Measurements from ENCODE around the gene TLR1.
A peak's percentile ranks its signal among the peaks of the same experiment; 100 is the strongest.
"Not testable (repeated sequence)": the region's sequence is repeated elsewhere in the genome, so short reads cannot be mapped to it uniquely, and the experiment has no call there.

Gene TLR1, protein sequence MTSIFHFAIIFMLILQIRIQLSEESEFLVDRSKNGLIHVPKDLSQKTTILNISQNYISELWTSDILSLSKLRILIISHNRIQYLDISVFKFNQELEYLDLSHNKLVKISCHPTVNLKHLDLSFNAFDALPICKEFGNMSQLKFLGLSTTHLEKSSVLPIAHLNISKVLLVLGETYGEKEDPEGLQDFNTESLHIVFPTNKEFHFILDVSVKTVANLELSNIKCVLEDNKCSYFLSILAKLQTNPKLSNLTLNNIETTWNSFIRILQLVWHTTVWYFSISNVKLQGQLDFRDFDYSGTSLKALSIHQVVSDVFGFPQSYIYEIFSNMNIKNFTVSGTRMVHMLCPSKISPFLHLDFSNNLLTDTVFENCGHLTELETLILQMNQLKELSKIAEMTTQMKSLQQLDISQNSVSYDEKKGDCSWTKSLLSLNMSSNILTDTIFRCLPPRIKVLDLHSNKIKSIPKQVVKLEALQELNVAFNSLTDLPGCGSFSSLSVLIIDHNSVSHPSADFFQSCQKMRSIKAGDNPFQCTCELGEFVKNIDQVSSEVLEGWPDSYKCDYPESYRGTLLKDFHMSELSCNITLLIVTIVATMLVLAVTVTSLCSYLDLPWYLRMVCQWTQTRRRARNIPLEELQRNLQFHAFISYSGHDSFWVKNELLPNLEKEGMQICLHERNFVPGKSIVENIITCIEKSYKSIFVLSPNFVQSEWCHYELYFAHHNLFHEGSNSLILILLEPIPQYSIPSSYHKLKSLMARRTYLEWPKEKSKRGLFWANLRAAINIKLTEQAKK

DNA sequence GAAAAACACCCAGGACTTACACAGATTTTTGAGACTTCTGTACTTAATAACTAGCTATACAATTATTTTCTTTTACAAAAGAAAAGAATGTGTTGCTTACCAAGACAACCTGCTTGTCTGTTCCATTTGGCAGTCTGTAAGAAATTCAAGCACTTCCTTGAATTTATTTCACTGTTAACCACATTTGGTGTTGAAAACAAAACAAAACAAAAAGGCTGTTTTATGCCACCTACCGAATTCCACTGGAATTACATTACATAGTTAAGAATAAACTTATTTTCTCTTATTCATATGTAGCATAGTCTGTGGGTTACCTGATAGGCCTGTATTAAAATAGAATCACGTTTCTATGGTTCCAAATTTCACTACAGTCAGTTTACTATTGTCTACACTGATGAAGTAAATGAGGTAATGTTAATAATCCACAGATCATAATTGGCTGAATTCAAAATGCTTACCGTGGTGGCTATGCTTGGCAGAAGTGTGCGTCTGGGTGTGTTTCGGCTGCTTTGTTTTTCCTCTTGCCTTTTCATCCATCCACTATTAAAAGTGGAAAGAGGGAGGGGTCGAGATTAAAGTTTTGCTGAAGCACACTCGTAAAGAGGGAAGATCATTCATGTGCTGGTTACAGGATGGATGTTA lies at the start of gene TLR1:
Gene TLR1 (minus strand): TSS at position 138 of the 642 bp plus-strand sequence. CDS start 5,960 bp downstream, outside the sequence.
- DNase-seq (ENCODE audit: low read depth): peak; percentile 69

DNA sequence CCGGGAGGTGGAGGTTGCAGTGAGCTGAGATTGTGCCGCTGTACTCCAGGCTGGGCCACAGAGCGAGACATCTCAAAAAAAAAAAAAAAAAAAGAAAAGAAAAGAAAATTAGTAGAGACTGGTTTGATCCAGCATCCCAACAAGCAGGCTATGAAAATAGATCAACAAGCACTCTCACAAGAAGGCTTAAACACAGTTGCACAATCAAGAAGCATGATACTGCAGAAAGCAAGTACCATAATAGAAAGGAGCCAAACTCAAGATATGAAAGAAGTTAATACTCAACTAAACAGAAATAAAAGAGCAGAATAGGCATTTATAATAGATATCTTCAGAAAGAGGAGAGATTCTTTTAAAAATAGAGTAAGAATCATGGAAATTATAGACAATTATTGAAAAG lies 41.4 kb upstream of the TLR1 start:
- peak; percentile 38 for DNase-seq (ENCODE audit: low read depth)

DNA sequence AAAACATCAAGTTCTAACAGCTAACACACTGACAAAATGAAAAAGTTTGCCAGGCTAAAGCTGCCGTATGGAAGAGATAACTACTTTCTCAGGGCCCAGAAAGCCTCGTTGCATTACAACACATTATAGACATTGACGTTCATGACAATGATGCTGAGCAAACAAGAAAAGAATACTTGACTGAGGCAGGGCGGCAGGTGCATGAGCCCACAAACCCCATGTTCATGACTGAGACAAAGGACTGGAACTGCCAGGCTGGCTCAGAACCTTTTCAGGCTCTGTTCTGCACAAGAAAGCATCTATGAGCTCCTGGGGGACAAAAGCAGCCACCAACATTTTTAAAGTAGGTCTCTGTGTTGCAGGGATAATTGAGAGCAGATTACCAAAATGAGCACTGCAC lies 38.4 kb upstream of the TLR1 start:
- DNase-seq (ENCODE audit: low read depth): no peak

DNA sequence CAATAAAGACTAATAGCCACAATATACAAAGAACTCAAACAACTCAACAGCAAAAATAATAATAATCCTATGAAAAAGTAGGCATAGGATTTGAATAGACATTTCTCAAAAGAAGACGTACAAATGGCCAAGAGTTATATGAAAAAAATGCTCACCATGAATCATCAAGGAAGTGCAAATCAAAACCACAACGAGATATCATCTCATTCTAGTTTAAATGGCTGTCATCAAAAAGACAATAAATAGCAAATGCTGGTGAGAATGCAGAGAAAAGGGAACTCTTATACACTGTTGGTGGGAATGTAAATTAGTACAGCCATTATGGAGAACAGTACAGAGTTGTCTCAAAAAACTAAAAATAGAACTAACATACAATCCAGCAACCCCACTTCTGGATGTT lies 33.3 kb upstream of the TLR1 start:
- DNase-seq (ENCODE audit: low read depth): peak; percentile 70

DNA sequence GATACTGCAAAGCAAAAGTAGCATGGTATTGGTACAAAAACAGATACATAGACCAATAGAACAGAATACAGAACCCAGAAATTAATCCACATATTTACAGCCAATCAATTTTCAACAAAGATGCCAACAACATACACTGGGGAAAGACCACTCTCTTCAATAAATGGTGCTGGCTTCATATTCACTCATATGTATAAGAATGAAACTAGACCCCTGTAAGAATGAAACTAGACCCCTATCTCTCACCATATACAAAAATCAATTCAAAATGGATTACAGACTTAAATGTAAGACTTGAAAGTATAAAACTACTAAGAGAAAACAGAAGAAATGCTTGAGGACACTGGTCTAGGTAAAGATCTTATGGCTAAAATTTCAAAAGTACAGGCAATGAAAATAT lies 32.7 kb upstream of the TLR1 start:
- no peak for DNase-seq (ENCODE audit: low read depth)

DNA sequence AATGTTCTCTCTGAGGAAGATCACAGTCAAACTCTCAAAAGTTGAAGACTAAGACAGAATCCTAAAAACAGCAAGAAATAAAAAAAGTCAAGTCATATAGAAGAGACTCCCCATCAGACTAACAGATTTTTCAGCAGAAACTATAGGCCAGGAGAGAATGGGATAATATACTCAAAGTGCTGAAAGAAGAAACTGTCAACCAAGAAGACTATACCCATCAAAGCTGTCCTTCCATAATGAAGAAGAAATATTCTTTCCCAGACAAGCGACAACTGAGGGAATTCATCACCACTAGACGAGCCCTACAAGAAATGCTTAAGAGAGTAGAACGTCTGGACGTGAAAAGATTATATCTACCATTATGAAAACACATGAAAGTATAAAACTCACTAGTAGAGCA lies 30.0 kb upstream of the TLR1 start:
- no peak for DNase-seq (ENCODE audit: low read depth)

DNA sequence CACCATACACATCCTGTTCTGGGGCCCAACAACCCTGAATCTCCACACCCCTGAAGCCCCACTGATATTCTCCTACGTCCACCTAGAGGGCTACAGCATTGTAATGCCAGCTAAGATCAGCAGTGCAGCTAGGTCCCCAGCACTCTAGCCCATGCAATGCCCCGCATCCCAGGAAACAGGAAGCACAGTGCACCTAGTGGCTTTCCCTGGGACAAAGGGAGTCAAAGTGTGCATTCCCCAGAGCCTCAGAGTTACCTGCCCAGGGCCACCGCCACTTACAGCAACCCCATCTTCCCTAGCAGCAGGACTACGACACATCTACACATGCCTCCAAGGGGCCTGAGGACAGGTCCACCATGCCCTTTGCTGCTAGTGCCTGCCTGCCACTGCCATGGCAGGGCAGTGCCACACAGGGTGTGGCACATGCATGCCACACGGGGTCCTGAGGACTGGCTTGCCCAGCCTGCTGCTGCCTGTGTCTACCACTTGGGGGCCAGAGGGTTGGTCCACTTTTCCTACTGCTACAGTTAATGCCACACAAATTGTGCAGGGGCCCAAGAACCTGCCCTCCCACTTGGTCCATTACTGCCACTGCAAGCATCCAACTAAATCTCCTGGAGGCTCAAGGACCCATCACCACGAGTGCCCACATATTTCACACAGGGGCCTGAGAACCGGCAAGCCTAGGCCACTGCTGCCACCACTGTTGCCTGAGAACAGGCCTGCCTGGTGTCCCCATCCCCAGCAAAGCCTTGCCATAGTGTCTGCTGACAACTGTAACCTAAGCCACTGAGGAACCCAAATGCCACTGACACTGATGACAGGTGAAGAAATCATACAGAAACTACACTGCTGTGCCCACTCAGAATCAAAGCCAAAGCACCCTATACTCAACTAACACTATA lies 28.3 kb upstream of the TLR1 start:
- DNase-seq (ENCODE audit: low read depth): no peak

DNA sequence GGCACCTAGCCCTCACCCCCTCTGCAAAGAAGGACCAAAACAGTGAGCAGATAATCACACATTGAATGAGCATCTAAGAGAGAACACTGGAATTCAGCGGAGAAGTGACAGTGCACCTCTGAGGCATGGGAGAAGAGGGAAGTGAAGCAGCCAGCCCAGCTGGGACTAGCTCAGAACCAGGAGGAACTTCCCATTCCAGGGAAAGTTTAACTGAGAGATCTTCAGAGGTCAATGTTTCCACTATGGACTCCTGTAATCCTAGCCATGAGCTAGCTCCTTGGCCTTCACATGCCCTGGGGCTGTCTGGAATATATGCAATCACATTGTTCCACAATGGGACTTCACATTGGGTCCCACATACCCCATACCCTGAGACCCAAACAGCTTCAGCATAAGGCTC lies 27.6 kb upstream of the TLR1 start:
- no peak for DNase-seq (ENCODE audit: low read depth)

DNA sequence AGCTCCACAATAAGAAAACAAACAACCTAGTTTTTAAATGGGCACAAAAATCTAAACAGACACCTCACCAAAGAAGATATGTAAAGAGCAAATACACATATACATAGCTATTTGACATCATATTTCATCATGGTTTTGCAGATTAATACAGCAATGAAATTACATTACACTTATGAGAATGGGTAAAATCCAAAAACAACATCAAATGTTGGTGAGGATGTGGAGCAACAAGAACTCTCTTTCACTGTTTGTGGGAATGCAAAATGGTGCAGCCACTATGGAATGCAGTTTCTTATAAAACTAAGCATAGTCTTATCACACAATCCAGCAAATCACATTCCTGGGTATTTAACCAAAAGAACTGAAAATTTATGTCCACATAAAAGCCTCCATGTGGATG lies 27.1 kb upstream of the TLR1 start:
- peak; percentile 50 for DNase-seq (ENCODE audit: low read depth)

DNA sequence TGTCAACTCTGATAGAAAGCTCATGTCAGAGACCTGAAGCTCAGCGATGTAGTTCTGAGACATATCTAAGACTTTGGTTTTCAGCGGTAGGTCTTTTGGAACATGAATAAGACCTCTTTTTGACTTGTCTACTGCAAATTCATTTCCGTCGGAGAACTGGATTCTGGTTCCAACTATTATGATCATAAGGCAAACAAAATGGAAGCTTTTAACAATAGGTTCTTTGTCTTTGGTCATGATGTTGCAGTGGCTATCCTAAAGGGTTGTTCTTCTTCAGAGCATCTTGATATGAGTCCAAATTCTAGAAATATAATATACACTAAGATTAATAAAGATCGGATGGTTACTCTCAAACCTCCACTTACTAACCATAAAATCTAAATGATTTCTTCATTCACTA lies 24.6 kb upstream of the TLR1 start:
- no peak for DNase-seq (ENCODE audit: low read depth)

DNA sequence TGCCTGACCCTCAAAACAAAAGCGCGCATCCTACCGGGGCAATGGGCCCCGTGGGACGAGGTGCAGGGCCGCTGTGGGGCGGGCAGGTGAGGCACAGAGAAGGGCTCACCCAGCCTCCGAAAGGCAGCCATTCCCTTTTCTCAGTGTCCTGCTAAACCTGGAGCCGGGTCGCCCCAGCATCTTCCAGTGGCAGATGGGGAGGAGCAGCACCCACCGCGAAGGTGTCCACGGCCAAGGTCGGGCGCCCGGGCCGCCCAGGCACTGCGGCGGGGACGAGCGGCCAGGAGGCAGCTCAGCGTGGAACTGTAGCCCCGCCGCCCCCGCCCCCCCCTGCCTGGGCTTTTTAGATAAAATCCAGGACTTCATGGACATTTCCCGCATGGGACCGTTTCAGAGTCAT lies 19.2 kb upstream of the TLR1 start:
- DNase-seq (ENCODE audit: low read depth): no peak

DNA sequence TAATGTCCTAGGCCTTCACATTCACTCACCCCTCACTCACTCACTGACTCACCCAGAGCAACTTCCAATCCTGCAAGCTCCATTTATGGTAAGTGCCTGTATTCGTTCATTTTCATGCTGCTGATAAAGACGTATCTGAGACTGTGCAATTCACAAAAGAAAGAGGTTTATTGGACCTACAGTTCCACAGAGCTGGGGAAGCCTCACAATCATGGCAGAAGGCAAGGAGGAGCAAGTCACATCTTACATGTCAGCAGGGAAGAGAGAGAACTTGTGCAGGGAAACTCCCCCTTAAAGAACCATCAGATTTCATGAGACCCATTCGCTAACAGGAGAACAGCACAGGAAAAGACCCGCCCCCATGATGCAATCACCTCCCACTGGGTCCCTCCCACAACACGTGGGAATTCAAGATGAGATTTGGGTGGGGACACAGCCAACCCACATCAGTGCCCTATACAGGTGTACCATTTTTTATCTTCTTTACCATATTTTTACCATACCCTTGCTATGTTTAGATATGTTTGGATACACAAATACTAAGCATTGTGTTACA lies 18.2 kb upstream of the TLR1 start:
- DNase-seq (ENCODE audit: low read depth): no peak

DNA sequence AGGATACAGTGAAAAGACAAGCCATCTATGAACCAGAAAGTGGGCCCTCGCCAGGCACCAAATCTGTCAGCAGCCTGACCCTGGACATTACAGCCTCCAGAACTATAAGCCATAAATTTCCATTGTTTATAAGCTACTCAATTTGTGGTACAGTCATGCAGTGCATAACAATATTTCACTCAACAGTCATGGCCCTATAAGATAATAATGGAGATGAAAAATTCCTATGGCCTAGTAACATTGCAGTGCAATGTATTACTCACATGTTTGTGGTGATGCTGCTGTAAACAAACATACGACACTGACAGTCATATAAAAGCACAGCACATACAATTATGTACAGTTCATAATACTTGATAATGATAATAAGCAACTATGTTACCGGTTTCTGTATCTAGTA lies 17.1 kb upstream of the TLR1 start:
- DNase-seq (ENCODE audit: low read depth): peak; percentile 30

DNA sequence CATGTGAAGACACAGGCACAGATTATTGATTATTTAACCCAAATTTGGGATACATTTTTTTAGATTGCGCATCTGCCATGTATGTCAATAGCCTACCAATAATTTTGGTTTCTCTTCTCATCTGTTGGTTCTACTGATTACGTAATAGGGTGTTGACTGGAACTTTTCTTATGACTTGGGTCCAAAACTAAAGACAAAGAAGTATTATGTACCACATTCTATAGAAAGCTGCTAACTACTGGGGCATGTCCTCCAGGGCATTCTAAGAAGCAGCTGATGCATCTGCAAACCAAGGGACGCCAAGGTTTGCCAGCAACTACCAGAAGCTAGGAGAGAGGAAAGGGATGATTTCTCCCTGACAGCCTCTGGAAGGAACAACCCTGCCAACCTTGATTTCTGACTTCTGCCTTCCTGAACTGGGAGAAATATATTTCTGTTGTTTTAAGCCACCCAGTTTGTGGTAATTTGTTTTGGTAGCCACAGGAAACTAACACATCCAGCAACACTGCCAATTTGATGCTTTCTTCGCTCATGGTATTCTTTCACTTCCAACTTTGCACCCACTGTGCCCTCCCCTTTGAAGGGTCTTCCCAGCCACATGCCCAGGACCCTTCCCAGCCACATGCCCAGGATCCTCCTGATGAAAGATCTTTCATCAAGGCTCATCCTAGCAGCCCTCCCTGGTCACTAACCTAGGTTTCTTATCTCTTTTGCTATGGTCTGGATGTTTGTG lies 15.9 kb upstream of the TLR1 start:
- no peak for DNase-seq (ENCODE audit: low read depth)

DNA sequence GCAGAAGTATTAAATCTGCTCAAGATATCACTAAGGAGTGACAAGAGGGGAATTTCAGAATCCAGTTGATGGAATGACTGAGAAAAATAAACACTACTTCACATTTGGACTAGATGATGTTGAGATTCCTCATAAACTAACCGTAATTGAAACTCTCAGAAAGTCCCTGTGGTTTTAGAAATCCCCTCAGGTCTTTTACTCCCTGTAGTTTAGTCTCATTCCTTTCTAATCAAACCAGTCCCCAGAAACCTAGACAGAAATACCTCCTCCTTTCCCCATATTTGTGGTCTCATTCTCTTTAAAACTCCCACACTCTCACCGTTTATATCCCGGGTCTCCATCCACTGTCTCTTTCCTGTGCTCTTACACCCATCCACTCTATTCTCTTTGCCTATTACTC lies 15.0 kb upstream of the TLR1 start:
- peak; percentile 48 for DNase-seq (ENCODE audit: low read depth)

DNA sequence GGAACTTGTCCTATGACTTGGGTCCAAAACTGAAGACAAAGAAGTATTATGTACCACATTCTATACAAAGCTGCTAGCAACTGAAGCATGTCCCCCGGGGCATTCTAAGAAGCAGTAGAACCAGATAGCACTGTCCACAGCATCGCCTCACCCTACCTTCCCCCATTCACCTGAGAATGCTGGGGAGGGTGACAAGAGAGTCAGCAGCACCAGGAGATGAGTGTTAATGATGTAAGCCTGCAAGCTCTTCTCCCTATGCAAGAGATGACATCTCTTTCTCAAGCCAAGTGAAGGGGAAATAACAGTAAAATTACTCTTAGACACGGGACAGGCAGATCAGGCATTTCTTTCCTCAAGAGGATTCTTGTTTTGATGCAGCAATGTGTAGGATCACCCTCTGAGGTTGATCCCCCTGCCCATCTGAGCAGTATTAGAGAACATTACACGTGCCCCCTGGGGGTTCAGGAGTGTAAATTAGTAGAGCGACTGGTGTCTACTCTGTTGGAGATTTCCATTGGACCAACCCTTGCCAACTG lies 13.9 kb upstream of the TLR1 start:
- DNase-seq (ENCODE audit: low read depth): no peak

DNA sequence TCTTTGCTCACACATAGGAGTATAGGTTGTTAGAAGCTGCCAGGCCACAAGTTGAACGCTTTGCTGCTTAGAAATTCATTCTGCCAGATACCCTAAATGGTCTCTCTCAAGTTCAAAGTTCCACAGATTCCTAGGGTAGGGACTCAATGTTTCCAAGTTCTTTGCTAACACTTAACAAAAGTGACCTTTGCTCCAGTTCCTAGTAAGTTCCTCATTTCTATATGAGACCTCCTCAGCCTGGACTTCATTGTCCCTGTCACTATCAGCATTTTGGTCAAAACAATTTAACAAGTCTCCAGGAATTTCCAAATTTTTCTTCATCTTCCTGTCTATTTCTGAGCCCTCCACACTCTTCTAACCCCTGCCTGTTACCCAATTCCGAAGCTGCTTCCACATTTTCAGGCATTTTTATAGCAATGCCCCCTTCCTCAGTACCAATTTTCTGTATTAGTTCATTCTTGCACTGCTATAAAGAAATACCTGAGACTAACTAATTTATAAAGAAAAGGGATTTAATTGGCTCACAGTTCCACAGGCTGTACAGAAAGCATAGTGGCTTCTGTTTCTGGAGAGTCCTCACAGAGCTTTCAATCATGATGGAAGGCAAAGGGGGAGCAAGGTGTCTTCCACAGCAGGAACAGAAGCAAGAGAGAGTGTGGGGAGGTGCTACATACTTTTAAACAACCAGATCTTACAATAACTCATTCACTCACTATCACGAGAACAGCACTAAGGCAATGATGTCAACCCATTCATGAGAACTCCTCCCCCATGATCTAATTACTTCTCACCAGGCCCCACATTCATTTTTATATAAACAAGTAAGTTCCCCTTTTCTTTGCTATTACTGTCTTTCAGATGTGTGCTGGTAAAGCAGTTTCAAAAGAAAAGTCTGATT lies 11.5 kb upstream of the TLR1 start:
- DNase-seq (ENCODE audit: low read depth): peak; percentile 53

DNA sequence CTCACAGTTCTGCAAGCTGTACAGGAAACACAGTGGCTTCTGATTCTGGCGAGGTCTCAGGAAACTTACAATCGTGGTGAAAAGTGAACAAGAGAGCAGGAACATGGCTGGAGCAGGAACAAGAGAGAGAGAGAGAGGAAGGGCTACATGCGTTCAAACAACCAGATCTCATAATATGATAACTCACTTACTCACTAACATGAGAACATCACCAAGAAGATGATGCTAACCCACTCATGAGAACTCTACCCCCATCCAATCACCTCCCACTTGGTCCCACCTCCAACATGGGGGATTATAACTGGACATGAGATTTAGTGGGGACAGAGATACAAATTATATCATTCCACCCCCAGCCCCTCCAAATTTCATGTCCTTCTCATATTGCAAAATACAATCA lies 9.8 kb upstream of the TLR1 start:
- no peak for DNase-seq (ENCODE audit: low read depth)

DNA sequence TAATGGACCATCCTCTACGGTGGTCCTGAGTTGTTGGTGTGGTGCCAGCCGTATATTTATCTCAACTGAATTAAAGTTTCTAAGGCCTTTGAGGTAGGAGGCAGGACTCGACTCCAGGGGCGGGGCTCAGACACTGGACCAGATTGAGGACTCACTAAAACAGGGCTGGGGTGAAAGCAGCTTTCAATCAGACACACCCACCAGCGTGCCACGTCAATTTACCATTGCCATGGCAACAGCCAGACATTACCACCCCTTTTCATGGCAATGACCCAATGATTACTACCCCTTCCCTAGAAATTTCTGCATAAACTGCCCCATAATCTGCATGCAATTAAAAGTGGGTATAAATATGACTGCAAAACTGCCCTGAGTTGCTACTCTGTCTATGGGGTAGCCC lies 6.7 kb upstream of the TLR1 start:
- no peak for DNase-seq (ENCODE audit: low read depth)

DNA sequence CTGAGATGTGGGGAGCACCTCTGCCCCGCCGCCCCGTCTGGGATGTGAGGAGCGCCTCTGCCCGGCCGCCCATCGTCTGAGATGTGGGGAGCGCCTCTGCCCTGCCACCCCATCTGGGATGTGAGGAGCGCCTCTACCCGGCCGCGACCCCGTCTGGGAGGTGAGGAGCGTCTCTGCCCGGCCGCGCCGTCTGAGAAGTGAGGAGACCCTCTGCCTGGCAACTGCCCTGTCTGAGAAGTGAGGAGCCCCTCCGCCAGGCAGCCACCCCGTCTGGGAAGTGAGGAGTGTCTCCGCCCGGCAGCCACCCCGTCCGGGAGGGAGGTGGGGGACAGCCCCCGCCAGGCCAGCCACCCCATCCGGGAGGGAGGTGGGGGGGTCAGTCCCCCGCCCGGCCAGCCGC lies 2.9 kb upstream of the TLR1 start:
- not testable (repeated sequence) for DNase-seq (ENCODE audit: low read depth)
